NT2/D1 (cell line): ENCODE measurements around the gene MAST4.

ENCODE experiments used
- DNase-seq: peaks from one replicate; pipeline ENCODE4 v3.0.0-alpha.2; 2011; ENCODE audit warnings: low read depth, low spot score
- H3K27me3 ChIP-seq: 2 replicates; pipeline ENCODE4 v1.6.0; 2011; ENCODE audit warnings: mild to moderate bottlenecking; ENCODE audit not compliant: insufficient read length, insufficient read depth
- H3K36me3 ChIP-seq: 2 replicates; pipeline ENCODE4 v1.6.1; 2011; ENCODE audit warnings: mild to moderate bottlenecking, low read length, mixed read lengths; ENCODE audit not compliant: insufficient read depth, insufficient read length
- H3K4me1 ChIP-seq: 2 replicates; pipeline ENCODE4 v1.5.1; 2011; ENCODE audit not compliant: insufficient read depth, insufficient read length
- H3K4me3 ChIP-seq: 2 replicates; pipeline ENCODE4 v1.5.1; 2011; ENCODE audit warnings: low read depth; ENCODE audit not compliant: insufficient read length
- H3K9ac ChIP-seq: 2 replicates; pipeline ENCODE4 v1.6.0; 2011; ENCODE audit warnings: low read depth; ENCODE audit not compliant: insufficient read length
- H3K9me3 ChIP-seq: 2 replicates; pipeline ENCODE4 v1.5.1; 2011; ENCODE audit warnings: mild to moderate bottlenecking, low read length; ENCODE audit not compliant: insufficient read depth
- SUZ12 ChIP-seq: IDR thresholded peaks from 2 replicates; pipeline ENCODE4 v1.6.1; 2011; ENCODE audit not compliant: insufficient read length, insufficient read depth; ENCODE audit errors: extremely low read depth
- YY1 ChIP-seq: IDR thresholded peaks from 2 replicates; pipeline ENCODE4 v1.6.1; 2011; ENCODE audit not compliant: insufficient read length, insufficient read depth
- ZNF274 ChIP-seq: IDR thresholded peaks from 2 replicates; pipeline ENCODE4 v1.6.1; 2011; ENCODE audit warnings: mild to moderate bottlenecking, low read depth, low read length

Gene MAST4

GRCh38 chr5:67146574-67146973 is 550.4 kb downstream of the MAST4 start:
- peaks cover 21% of the 10 kb centered on the region for H3K36me3 ChIP-seq
- no peaks in the 10 kb centered on the region for H3K4me1 ChIP-seq
- DNase-seq, result no peak
- no peak for TF ChIP-seq YY1
- no peak for TF ChIP-seq SUZ12
- TF ChIP-seq ZNF274, result no peak
- H3K27me3 ChIP-seq, result no peaks in the 10 kb centered on the region
- no peak overlapping the region for H3K9ac ChIP-seq
- H3K9me3 ChIP-seq, result no peaks in the 10 kb centered on the region
- H3K4me3 ChIP-seq, result no peak overlapping the region

DNA sequence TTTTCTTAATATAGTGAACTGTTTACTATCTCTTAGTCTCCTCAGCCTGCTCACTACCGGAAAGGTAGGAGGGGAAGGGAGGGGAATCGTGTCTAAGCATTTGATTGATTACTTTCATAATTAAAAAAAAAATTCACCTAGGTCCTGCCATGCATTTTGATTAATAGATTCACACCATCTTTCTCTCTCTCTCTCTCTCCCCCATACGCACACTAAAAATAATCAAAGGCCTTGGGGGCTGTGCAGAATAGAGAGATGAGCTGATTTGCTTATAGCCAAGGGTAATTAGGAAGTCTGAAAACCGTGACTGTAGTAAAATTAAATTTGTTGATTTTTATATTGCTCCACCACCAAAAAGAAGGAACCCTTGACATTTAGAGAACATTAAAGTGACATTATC is 550.8 kb downstream of the MAST4 start:
- no peaks in the 10 kb centered on the region for H3K4me1 ChIP-seq
- no peak overlapping the region for H3K4me3 ChIP-seq
- no peaks in the 10 kb centered on the region for H3K27me3 ChIP-seq
- H3K9me3 ChIP-seq, result no peaks in the 10 kb centered on the region
- no peak overlapping the region for H3K9ac ChIP-seq
- DNase-seq, result no peak
- no peak for TF ChIP-seq SUZ12
- TF ChIP-seq YY1, result no peak
- no peak for TF ChIP-seq ZNF274
- peaks cover 21% of the 10 kb centered on the region for H3K36me3 ChIP-seq

GRCh38 chr5:67147760-67148159 is 551.6 kb downstream of the MAST4 start:
- no peak for DNase-seq
- H3K9me3 ChIP-seq, result no peaks in the 10 kb centered on the region
- no peaks in the 10 kb centered on the region for H3K27me3 ChIP-seq

GRCh38 chr5:67149057-67149950 is 553.1 kb downstream of the MAST4 start:
- Histone ChIP-seq H3K27me3 (no peaks in the 10 kb centered on the region), H3K9ac (no peak overlapping the region), H3K4me1 (no peaks in the 10 kb centered on the region), H3K9me3 (no peaks in the 10 kb centered on the region), H3K36me3 (peaks cover 13% of the 10 kb centered on the region), H3K4me3 (no peak overlapping the region)
- no peak for TF ChIP-seq YY1
- no peak for DNase-seq

More at GRCh38 chr5:67147760-67148159, 551.6 kb downstream of the MAST4 start:
- TF ChIP-seq ZNF274 (no peak), YY1 (no peak), SUZ12 (no peak)
- Histone ChIP-seq H3K36me3 (peaks cover 19% of the 10 kb centered on the region), H3K9ac (no peak overlapping the region), H3K4me1 (no peaks in the 10 kb centered on the region), H3K4me3 (no peak overlapping the region)

- Histone ChIP-seq H3K36me3 (peaks cover 9% of the 10 kb centered on the region), H3K9me3 (no peaks in the 10 kb centered on the region), H3K27me3 (no peaks in the 10 kb centered on the region), H3K4me1 (no peaks in the 10 kb centered on the region), H3K4me3 (no peak overlapping the region), H3K9ac (no peak overlapping the region)
- no peak for DNase-seq
- TF ChIP-seq ZNF274, result no peak
- no peak for TF ChIP-seq YY1
- TF ChIP-seq SUZ12, result no peak
Measured at GRCh38 chr5:67149951-67150523, 553.8 kb downstream of the MAST4 start.

DNA sequence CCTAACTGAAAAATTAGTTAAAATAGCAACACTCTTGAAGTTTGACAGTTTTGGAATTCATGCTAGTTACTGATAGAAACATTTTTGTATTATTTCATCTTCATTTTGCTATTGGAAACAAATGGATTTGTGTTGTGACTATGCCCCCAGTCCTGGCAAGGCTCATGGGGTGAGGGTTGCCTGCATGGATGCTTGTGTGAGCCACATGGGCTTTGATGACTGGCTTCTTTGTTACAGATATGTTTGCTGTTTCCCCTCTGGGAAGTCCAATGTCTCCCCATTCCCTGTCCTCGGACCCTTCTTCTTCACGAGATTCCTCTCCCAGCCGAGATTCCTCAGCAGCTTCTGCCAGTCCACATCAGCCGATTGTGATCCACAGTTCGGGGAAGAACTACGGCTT is 556.2 kb downstream of the MAST4 start:
- H3K4me3 ChIP-seq, result no peak overlapping the region
- no peak for DNase-seq
- H3K9me3 ChIP-seq, result no peaks in the 10 kb centered on the region
- TF ChIP-seq SUZ12, result no peak
- TF ChIP-seq YY1, result no peak
- TF ChIP-seq ZNF274, result no peak
- no peak overlapping the region for H3K9ac ChIP-seq
- no peaks in the 10 kb centered on the region for H3K4me1 ChIP-seq
- no peaks in the 10 kb centered on the region for H3K27me3 ChIP-seq
- H3K36me3 ChIP-seq, result peaks cover 6% of the 10 kb centered on the region

GRCh38 chr5:67153292-67153691 is 557.1 kb downstream of the MAST4 start:
- Histone ChIP-seq H3K4me1 (no peaks in the 10 kb centered on the region), H3K4me3 (no peak overlapping the region), H3K9ac (no peak overlapping the region), H3K36me3 (peaks cover 6% of the 10 kb centered on the region), H3K9me3 (no peaks in the 10 kb centered on the region), H3K27me3 (no peaks in the 10 kb centered on the region)
- no peak for TF ChIP-seq YY1
- no peak for TF ChIP-seq ZNF274
- no peak for TF ChIP-seq SUZ12
- DNase-seq, result no peak
